DOHH2 (cell line): ENCODE data around the gene FAU.

Experiments
- H3F3A ChIP-seq: fragments of 200-600 bp; sonication (generic), shearing (Covaris generic); 2 replicates; pipeline ENCODE4 v1.6.0; 2016; ENCODE audit warnings: antibody characterized with exemption, mild to moderate bottlenecking; ENCODE audit not compliant: control insufficient read depth, insufficient read depth
- H3K27ac ChIP-seq: fragments of 200-600 bp; sonication (generic); 2 replicates; pipeline ENCODE4 v1.5.1; 2014; ENCODE audit warnings: low read depth, mild to moderate bottlenecking, low read length, moderate library complexity
- H3K27me3 ChIP-seq: fragments of 200-600 bp; sonication (generic); 2 replicates; pipeline ENCODE4 v1.6.1; 2014; ENCODE audit warnings: mild to moderate bottlenecking, low read length, mixed read lengths; ENCODE audit not compliant: control insufficient read depth
- H3K36me3 ChIP-seq: fragments of 200-600 bp; sonication (generic); 2 replicates; pipeline ENCODE4 v1.6.1; 2014; ENCODE audit warnings: mild to moderate bottlenecking, low read length, moderate library complexity, mixed read lengths; ENCODE audit not compliant: control insufficient read depth
- H3K4me1 ChIP-seq: fragments of 200-600 bp; sonication (generic); 2 replicates; pipeline ENCODE4 v1.6.1; 2014; ENCODE audit warnings: mild to moderate bottlenecking, low read length, mixed read lengths; ENCODE audit not compliant: control insufficient read depth
- H3K4me2 ChIP-seq: fragments of 200-600 bp; sonication (generic); 2 replicates; pipeline ENCODE4 v1.6.0; 2014; ENCODE audit warnings: mild to moderate bottlenecking, low read length, moderate library complexity
- H3K4me3 ChIP-seq: fragments of 200-600 bp; sonication (generic); 2 replicates; pipeline ENCODE4 v1.5.1; 2014; ENCODE audit warnings: mild to moderate bottlenecking, low read length, mixed read lengths
- H3K79me2 ChIP-seq: fragments of 200-600 bp; sonication (generic); 2 replicates; pipeline ENCODE4 v1.6.1; 2014; ENCODE audit warnings: mild to moderate bottlenecking, low read length, mixed read lengths; ENCODE audit not compliant: control insufficient read depth
- H3K9me2 ChIP-seq: fragments of 200-600 bp; sonication (generic); replicated peaks from 2 replicates; pipeline ENCODE4 v1.6.1; 2014; ENCODE audit warnings: mild to moderate bottlenecking, low read length, mixed read lengths; ENCODE audit not compliant: control insufficient read depth
- H3K9me3 ChIP-seq: fragments of 200-600 bp; sonication (generic); 2 replicates; pipeline ENCODE4 v1.6.1; 2014; ENCODE audit warnings: antibody characterized with exemption, low read length, mixed read lengths; ENCODE audit not compliant: control insufficient read depth, insufficient read depth
- H4K20me1 ChIP-seq: fragments of 200-600 bp; sonication (generic); 2 replicates; pipeline ENCODE4 v1.6.0; 2014; ENCODE audit warnings: low read depth, mild to moderate bottlenecking, antibody characterized with exemption, low read length, moderate library complexity; ENCODE audit not compliant: control insufficient read depth, insufficient read depth
- CTCF ChIP-seq: fragments of 200-600 bp; sonication (generic); IDR thresholded peaks from one replicate; pipeline ENCODE4 v1.5.1; 2014; ENCODE audit warnings: antibody characterized with exemption, mild to moderate bottlenecking, low read depth, low read length; ENCODE audit not compliant: poor library complexity, severe bottlenecking
- EZH2phosphoT487 ChIP-seq: fragments of 200-600 bp; sonication (generic); IDR thresholded peaks from 2 replicates; pipeline ENCODE4 v1.6.1; 2017; ENCODE audit warnings: borderline replicate concordance, mild to moderate bottlenecking, antibody characterized with exemption, low read length, moderate library complexity, mixed read lengths

FAU gene

DNA sequence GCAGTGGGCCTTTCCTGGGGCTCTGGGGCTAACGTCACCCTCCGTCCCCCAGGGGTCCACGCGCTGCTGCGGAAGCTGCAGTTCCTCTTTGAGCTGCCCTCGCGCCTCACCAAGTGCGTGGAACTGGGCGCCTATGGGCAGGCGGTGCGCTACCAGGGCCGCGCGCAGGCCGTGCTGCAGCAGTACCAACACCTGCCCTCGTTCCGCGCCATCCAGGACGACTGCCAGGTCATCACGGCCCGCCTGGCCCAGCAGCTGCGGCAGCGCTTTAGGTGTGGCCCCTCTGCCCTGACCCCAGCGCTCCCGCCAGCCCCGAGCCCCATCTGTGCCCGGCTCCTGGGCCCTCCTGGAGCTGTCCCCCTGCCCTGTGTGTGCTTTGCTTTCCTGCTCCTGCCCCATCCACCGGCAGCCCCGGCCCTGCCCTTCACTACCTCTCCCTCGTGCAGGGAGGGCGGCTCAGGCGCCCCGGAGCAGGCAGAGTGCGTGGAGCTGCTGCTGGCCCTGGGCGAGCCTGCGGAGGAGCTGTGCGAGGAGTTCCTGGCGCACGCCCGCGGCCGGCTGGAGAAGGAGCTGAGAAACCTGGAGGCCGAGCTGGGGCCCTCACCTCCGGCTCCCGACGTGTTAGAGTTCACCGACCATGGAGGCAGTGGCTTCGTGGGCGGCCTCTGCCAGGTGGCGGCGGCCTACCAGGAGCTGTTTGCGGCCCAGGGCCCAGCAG, 14.0 kb downstream of the FAU start:
- no peak overlapping the region for H3K4me3 ChIP-seq
- no peak overlapping the region for H3K27ac ChIP-seq
- H3K36me3 ChIP-seq: peaks cover 40% of the 10 kb centered on the region
- H3K79me2 ChIP-seq: peaks cover 26% of the 10 kb centered on the region
- peaks cover 19% of the 10 kb centered on the region for H3K4me1 ChIP-seq
- no peak for TF ChIP-seq CTCF
- no peak for TF ChIP-seq EZH2phosphoT487
- no peaks in the 10 kb centered on the region for H4K20me1 ChIP-seq
- H3K27me3 ChIP-seq: no peaks in the 10 kb centered on the region
- no peaks in the 10 kb centered on the region for H3K9me3 ChIP-seq
- H3K4me2 ChIP-seq: no peak overlapping the region
- H3K9me2 ChIP-seq: no peaks in the 10 kb centered on the region
- peaks cover 5% of the 10 kb centered on the region; the same call in 1 of the 2 replicates for H3F3A ChIP-seq

DNA sequence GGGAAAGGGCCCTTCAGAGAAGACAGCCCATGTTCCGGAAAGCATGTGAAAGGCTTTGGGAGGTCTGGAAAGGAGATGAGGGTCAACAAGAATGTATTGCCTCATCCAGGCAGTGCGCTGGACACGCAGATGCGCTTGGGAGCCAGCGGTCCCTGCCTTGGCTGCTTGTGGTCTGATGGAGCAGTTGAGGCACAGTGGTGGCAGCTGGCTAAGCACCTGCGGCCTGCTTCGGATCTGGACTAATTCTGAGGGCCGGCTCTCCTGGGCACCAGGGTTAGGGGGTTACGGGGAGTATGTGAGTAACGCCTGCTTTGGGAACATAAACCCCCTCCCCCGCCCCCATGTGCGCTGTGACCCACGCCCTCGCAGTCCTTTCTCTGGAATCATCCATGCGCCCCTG, 14.9 kb downstream of the FAU start:
- Histone ChIP-seq H3K9me2 (no peaks in the 10 kb centered on the region), H3K9me3 (no peaks in the 10 kb centered on the region)

DNA sequence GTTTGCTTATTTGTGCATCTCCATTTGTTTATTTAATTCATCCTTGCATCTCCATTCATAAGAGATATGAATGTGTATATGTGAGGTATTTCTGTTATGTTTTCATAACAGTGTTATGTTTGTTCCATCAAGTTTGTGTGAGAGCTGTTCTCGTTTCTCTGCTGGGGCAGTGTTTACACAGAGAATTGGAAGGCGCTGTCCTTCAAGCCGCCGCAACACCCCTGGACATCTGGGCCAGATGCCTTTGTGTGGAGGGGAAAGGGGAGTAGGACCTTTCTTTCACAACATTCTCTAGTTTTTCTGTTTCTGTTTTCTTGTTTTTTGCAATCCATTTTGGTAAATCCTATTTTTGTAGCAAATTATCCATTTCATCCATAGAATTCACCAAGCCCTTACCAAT, 17.3 kb downstream of the FAU start:
- H4K20me1 ChIP-seq: no peaks in the 10 kb centered on the region
- H3K27ac ChIP-seq: no peak overlapping the region
- peaks cover 27% of the 10 kb centered on the region; the same call in 1 of the 2 replicates for H3K36me3 ChIP-seq
- no peaks in the 10 kb centered on the region for H3K4me1 ChIP-seq
- no peaks in the 10 kb centered on the region for H3K9me2 ChIP-seq
- no peaks in the 10 kb centered on the region for H3K9me3 ChIP-seq
- H3K27me3 ChIP-seq: no peaks in the 10 kb centered on the region
- H3K4me2 ChIP-seq: no peak overlapping the region
- TF ChIP-seq CTCF (no peak), EZH2phosphoT487 (no peak)
- no peak overlapping the region for H3K4me3 ChIP-seq
- peaks cover 22% of the 10 kb centered on the region for H3K79me2 ChIP-seq
- no peaks in the 10 kb centered on the region for H3F3A ChIP-seq

More for the DNA sequence above, 14.9 kb downstream of the FAU start:
- Histone ChIP-seq H3K79me2 (peaks cover 23% of the 10 kb centered on the region), H3K4me3 (no peak overlapping the region), H3K4me2 (no peak overlapping the region), H3K4me1 (peaks cover 16% of the 10 kb centered on the region), H3K36me3 (peaks cover 40% of the 10 kb centered on the region), H3K27me3 (no peaks in the 10 kb centered on the region), H3K27ac (no peak overlapping the region), H3F3A (0 out of 2 replicates have a peak, but pooled peaks cover 3% of the 10 kb centered on the region), H4K20me1 (no peaks in the 10 kb centered on the region)
- no peak for TF ChIP-seq CTCF
- TF ChIP-seq EZH2phosphoT487: no peak
